IgD-negative memory B cell (primary cell): Measurements from ENCODE around the gene KMT2E. TPM values are rescaled to one million over a fixed set of nuclear protein-coding genes. Genes with fewer than 3 reads are reported as not detected.

ENCODE experiments used
- H3K27ac Mint-ChIP-seq, 3 donors: one replicate each; pipeline ENCODE4 v1.8.0; 2020 to 2022; ENCODE audit warnings: mild to moderate bottlenecking in 3 of 3, mixed read lengths in 3 of 3, moderate library complexity in 1 of 3
- H3K27me3 Mint-ChIP-seq: one replicate; pipeline ENCODE4 v1.8.0; 2021; ENCODE audit warnings: mixed read lengths
- H3K36me3 Mint-ChIP-seq: one replicate; pipeline ENCODE4 v1.8.0; 2020; ENCODE audit warnings: mild to moderate bottlenecking, mixed read lengths
- H3K4me1 Mint-ChIP-seq, 3 donors: one replicate each; pipeline ENCODE4 v1.8.0; 2020 to 2022; ENCODE audit warnings: mixed read lengths in 3 of 3, mild to moderate bottlenecking in 1 of 3
- H3K4me3 Mint-ChIP-seq, 4 donors: one replicate each; pipeline ENCODE4 v1.8.0; 2020 to 2022; ENCODE audit warnings: mild to moderate bottlenecking in 4 of 4, mixed read lengths in 4 of 4, moderate library complexity in 3 of 4
- H3K9me3 Mint-ChIP-seq, 3 donors: one replicate each; pipeline ENCODE4 v1.8.0; 2020 to 2021; ENCODE audit warnings: mixed read lengths in 3 of 3, mild to moderate bottlenecking in 1 of 3
- polyA plus RNA-seq: library from polyadenylated mRNA; unstranded; fragments of 300-500 nt; fragmentation: Illumina TruSeq; gene quantifications from one replicate; pipeline ENCODE4 v1.2.3, GENCODE V29; 2021

KMT2E gene
- polyA plus RNA-seq, 1 donor from 2014 or later, result 239 TPM

- H3K4me3 Mint-ChIP-seq, result no peak overlapping the region
- H3K4me1 Mint-ChIP-seq, result peaks cover 0 to 10% (median 0%) of the 10 kb centered on the region in 3 donors
- no peaks in the 10 kb centered on the region for H3K27me3 Mint-ChIP-seq
- H3K27ac Mint-ChIP-seq, result peak overlapping the region in 1 of 3 donors; percentile 67
- H3K36me3 Mint-ChIP-seq, result peaks cover 6% of the 10 kb centered on the region
- H3K9me3 Mint-ChIP-seq, result no peaks in the 10 kb centered on the region
Measured at GRCh38 chr7:105125745-105126144, 111.7 kb downstream of the KMT2E start.

GRCh38 chr7:105126436-105126975 lies 112.5 kb downstream of the KMT2E start:
- Mint-ChIP-seq H3K27ac (peak overlapping the region; percentile 28 to 71 (median 67)), H3K4me1 (peaks cover 0 to 14% (median 2%) of the 10 kb centered on the region in 3 donors)

GRCh38 chr7:105127179-105127578 lies 113.2 kb downstream of the KMT2E start:
- no peaks in the 10 kb centered on the region for H3K9me3 Mint-ChIP-seq
- H3K4me3 Mint-ChIP-seq, result no peak overlapping the region
- H3K36me3 Mint-ChIP-seq, result peaks cover 2% of the 10 kb centered on the region
- H3K4me1 Mint-ChIP-seq, result peaks cover 0 to 8% (median 2%) of the 10 kb centered on the region in 3 donors
- no peaks in the 10 kb centered on the region for H3K27me3 Mint-ChIP-seq
- H3K27ac Mint-ChIP-seq, result peak overlapping the region in 2 of 3 donors; percentile 59 to 71

More at GRCh38 chr7:105126436-105126975, 112.5 kb downstream of the KMT2E start:
- H3K27me3 Mint-ChIP-seq, result no peaks in the 10 kb centered on the region
- H3K9me3 Mint-ChIP-seq, result no peaks in the 10 kb centered on the region
- no peak overlapping the region for H3K4me3 Mint-ChIP-seq
- H3K36me3 Mint-ChIP-seq, result peaks cover 2% of the 10 kb centered on the region

GRCh38 chr7:105130048-105130447 lies 116.0 kb downstream of the KMT2E start:
- H3K27me3 Mint-ChIP-seq, result no peaks in the 10 kb centered on the region
- H3K4me1 Mint-ChIP-seq, result peaks cover 2 to 5% (median 3%) of the 10 kb centered on the region in 3 donors
- H3K36me3 Mint-ChIP-seq, result no peaks in the 10 kb centered on the region
- H3K9me3 Mint-ChIP-seq, result no peaks in the 10 kb centered on the region
- H3K4me3 Mint-ChIP-seq, result no peak overlapping the region
- no peak overlapping the region for H3K27ac Mint-ChIP-seq

- no peaks in the 10 kb centered on the region for H3K36me3 Mint-ChIP-seq
- peaks cover 2 to 5% (median 4%) of the 10 kb centered on the region in 3 donors for H3K4me1 Mint-ChIP-seq
- no peak overlapping the region for H3K27ac Mint-ChIP-seq
- no peak overlapping the region for H3K4me3 Mint-ChIP-seq
- no peaks in the 10 kb centered on the region for H3K9me3 Mint-ChIP-seq
- H3K27me3 Mint-ChIP-seq, result no peaks in the 10 kb centered on the region
Measured at GRCh38 chr7:105130580-105130979, 116.6 kb downstream of the KMT2E start.

- Mint-ChIP-seq H3K27ac (peak overlapping the region in 2 of 3 donors; percentile 53 to 75), H3K27me3 (no peaks in the 10 kb centered on the region), H3K4me3 (no peak overlapping the region), H3K4me1 (peaks cover 2 to 5% (median 4%) of the 10 kb centered on the region in 3 donors), H3K9me3 (no peaks in the 10 kb centered on the region), H3K36me3 (no peaks in the 10 kb centered on the region)
Measured at GRCh38 chr7:105131033-105131656, 117.1 kb downstream of the KMT2E start.

GRCh38 chr7:105131890-105132289 lies 117.9 kb downstream of the KMT2E start:
- no peaks in the 10 kb centered on the region for H3K27me3 Mint-ChIP-seq
- H3K27ac Mint-ChIP-seq, result peak overlapping the region in 1 of 3 donors; percentile 42
- H3K4me1 Mint-ChIP-seq, result peaks cover 4 to 6% (median 5%) of the 10 kb centered on the region in 3 donors
- no peak overlapping the region for H3K4me3 Mint-ChIP-seq
- no peaks in the 10 kb centered on the region for H3K36me3 Mint-ChIP-seq
- H3K9me3 Mint-ChIP-seq, result no peaks in the 10 kb centered on the region

GRCh38 chr7:105132335-105132734 lies 118.3 kb downstream of the KMT2E start:
- Mint-ChIP-seq H3K4me1 (peaks cover 4 to 7% (median 5%) of the 10 kb centered on the region in 3 donors), H3K27me3 (no peaks in the 10 kb centered on the region), H3K27ac (peak overlapping the region in 1 of 3 donors; percentile 9), H3K4me3 (no peak overlapping the region), H3K36me3 (no peaks in the 10 kb centered on the region), H3K9me3 (no peaks in the 10 kb centered on the region)

- Mint-ChIP-seq H3K27me3 (no peaks in the 10 kb centered on the region), H3K36me3 (no peaks in the 10 kb centered on the region), H3K9me3 (no peaks in the 10 kb centered on the region), H3K4me3 (no peak overlapping the region), H3K4me1 (peaks cover 4 to 7% (median 6%) of the 10 kb centered on the region in 3 donors), H3K27ac (peak overlapping the region in 1 of 3 donors; percentile 9)
Measured at GRCh38 chr7:105132835-105133234, 118.8 kb downstream of the KMT2E start.

GRCh38 chr7:105133358-105133757 lies 119.4 kb downstream of the KMT2E start:
- H3K36me3 Mint-ChIP-seq, result no peaks in the 10 kb centered on the region
- no peaks in the 10 kb centered on the region for H3K9me3 Mint-ChIP-seq
- peak overlapping the region in 1 of 3 donors; percentile 7 for H3K27ac Mint-ChIP-seq
- H3K4me3 Mint-ChIP-seq, result no peak overlapping the region
- H3K4me1 Mint-ChIP-seq, result peaks cover 4 to 9% (median 7%) of the 10 kb centered on the region in 3 donors
- H3K27me3 Mint-ChIP-seq, result no peaks in the 10 kb centered on the region

- peak overlapping the region in 1 of 3 donors; percentile 31 for H3K27ac Mint-ChIP-seq
Measured at GRCh38 chr7:105133986-105134655, 120.1 kb downstream of the KMT2E start.

GRCh38 chr7:105136221-105136620 lies 122.2 kb downstream of the KMT2E start:
- Mint-ChIP-seq H3K4me3 (no peak overlapping the region), H3K36me3 (no peaks in the 10 kb centered on the region), H3K27ac (no peak overlapping the region), H3K9me3 (no peaks in the 10 kb centered on the region), H3K27me3 (no peaks in the 10 kb centered on the region), H3K4me1 (peaks cover 6 to 8% (median 7%) of the 10 kb centered on the region in 3 donors)

More at GRCh38 chr7:105133986-105134655, 120.1 kb downstream of the KMT2E start:
- Mint-ChIP-seq H3K9me3 (no peaks in the 10 kb centered on the region), H3K36me3 (no peaks in the 10 kb centered on the region), H3K4me3 (no peak overlapping the region), H3K27me3 (no peaks in the 10 kb centered on the region), H3K4me1 (peaks cover 6 to 9% (median 7%) of the 10 kb centered on the region in 3 donors)

GRCh38 chr7:105137898-105138297 lies 123.9 kb downstream of the KMT2E start:
- Mint-ChIP-seq H3K9me3 (no peaks in the 10 kb centered on the region), H3K27me3 (no peaks in the 10 kb centered on the region), H3K4me3 (no peak overlapping the region), H3K4me1 (peaks cover 7 to 10% (median 8%) of the 10 kb centered on the region in 3 donors), H3K27ac (peak overlapping the region in 1 of 3 donors; percentile 55), H3K36me3 (peaks cover 3% of the 10 kb centered on the region)

GRCh38 chr7:105139381-105139780 lies 125.4 kb downstream of the KMT2E start:
- Mint-ChIP-seq H3K36me3 (peaks cover 5% of the 10 kb centered on the region), H3K27ac (peak overlapping the region in 1 of 3 donors; percentile 50), H3K9me3 (no peaks in the 10 kb centered on the region), H3K4me3 (no peak overlapping the region), H3K4me1 (peaks cover 9 to 15% (median 10%) of the 10 kb centered on the region in 3 donors), H3K27me3 (no peaks in the 10 kb centered on the region)

GRCh38 chr7:105141068-105141467 lies 127.1 kb downstream of the KMT2E start:
- no peaks in the 10 kb centered on the region for H3K27me3 Mint-ChIP-seq
- H3K36me3 Mint-ChIP-seq, result peaks cover 8% of the 10 kb centered on the region
- H3K27ac Mint-ChIP-seq, result no peak overlapping the region
- no peak overlapping the region for H3K4me3 Mint-ChIP-seq
- H3K9me3 Mint-ChIP-seq, result no peaks in the 10 kb centered on the region
- peaks cover 9 to 15% (median 9%) of the 10 kb centered on the region in 3 donors for H3K4me1 Mint-ChIP-seq
